ENCODE measurements around the gene MMP24OS. TPM values are rescaled to one million over a fixed set of nuclear protein-coding genes. Genes with fewer than 3 reads are reported as not detected.

The MMP24OS gene
- polyA plus RNA-seq, 1 experiment, result 47.6 TPM

DNA sequence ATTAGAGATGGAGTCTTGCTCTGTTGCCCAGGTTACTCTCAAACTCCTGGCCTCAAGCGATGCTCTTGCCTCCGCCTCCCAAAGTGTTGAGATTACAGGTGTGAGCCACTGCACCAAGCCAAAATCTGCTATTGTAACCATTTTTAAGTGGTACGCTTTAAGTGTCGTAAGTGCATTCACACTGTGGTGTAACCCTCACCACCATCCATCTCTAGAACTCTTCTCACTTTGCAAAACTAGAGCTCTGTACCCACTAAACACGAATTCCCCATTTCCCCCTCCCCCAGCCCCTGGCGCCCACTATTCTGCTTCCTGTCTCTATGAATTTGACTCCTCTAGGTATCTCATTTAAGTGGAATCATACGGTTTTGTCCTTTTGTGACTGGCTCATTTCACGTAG, 17.1 kb upstream of the MMP24OS start:
- CTCF ChIA-PET, result interaction anchor here (0.6 to 3.3 kb wide), 2 partner anchors 9 to 1343 kb away, joined by 3 to 16 read pairs; no protein-coding TSS in a partner anchor
- no peaks in the 10 kb centered on the region for H3K36me3 ChIP-seq (ENCODE audit: control insufficient read depth, insufficient read depth, low read length)
- DNase-seq (ENCODE audit: low read depth), result no peak
- POLR2A ChIA-PET, result no interaction called here
- H3K4me3 ChIP-seq (ENCODE audit: low read depth, low read length), result no peak overlapping the region
- peaks cover 4% of the 10 kb centered on the region for H3K27me3 ChIP-seq (ENCODE audit: control insufficient read depth, insufficient read depth, low read length)
- TF ChIP-seq, protein P1, sequence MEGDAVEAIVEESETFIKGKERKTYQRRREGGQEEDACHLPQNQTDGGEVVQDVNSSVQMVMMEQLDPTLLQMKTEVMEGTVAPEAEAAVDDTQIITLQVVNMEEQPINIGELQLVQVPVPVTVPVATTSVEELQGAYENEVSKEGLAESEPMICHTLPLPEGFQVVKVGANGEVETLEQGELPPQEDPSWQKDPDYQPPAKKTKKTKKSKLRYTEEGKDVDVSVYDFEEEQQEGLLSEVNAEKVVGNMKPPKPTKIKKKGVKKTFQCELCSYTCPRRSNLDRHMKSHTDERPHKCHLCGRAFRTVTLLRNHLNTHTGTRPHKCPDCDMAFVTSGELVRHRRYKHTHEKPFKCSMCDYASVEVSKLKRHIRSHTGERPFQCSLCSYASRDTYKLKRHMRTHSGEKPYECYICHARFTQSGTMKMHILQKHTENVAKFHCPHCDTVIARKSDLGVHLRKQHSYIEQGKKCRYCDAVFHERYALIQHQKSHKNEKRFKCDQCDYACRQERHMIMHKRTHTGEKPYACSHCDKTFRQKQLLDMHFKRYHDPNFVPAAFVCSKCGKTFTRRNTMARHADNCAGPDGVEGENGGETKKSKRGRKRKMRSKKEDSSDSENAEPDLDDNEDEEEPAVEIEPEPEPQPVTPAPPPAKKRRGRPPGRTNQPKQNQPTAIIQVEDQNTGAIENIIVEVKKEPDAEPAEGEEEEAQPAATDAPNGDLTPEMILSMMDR (IDR thresholded peaks at IDR 0.05; ENCODE audit: insufficient read depth, low read depth, low read length), result no peak

DNA sequence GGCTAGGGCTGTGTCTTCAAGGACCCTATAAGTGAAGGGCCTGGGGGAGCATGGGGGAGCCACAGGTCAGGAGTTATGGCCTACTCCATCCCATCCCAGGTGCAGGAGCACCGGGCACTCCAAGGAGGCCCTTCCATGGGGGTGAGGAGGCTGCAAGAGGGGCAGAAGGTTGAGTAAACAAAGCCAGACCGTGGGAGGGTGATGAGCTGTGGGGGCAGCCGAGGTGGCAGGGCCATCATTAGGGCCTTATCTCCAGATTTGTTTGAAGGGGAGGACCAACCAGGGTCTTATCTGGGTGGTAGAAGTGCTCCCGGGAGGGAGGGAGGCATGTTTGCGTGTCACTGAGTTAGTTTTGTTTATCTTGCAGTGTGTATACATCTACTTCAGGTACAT, 16.4 kb upstream of the MMP24OS start:
- Histone ChIP-seq H3K36me3 (ENCODE audit: control insufficient read depth, insufficient read depth, low read length) (no peaks in the 10 kb centered on the region), H3K27me3 (ENCODE audit: control insufficient read depth, insufficient read depth, low read length) (peaks cover 4% of the 10 kb centered on the region), H3K4me3 (ENCODE audit: low read depth, low read length) (no peak overlapping the region)
- DNase-seq (ENCODE audit: low read depth), result no peak
- TF ChIP-seq, protein P1 (IDR thresholded peaks at IDR 0.05; ENCODE audit: insufficient read depth, low read depth, low read length), result no peak
- POLR2A ChIA-PET, result no interaction called here
- CTCF ChIA-PET, result interaction anchor here (0.8 to 3.3 kb wide), 2 partner anchors 10 to 202 kb away, joined by 4 to 16 read pairs; partner anchors contain the start of gene TRPC4AP

DNA sequence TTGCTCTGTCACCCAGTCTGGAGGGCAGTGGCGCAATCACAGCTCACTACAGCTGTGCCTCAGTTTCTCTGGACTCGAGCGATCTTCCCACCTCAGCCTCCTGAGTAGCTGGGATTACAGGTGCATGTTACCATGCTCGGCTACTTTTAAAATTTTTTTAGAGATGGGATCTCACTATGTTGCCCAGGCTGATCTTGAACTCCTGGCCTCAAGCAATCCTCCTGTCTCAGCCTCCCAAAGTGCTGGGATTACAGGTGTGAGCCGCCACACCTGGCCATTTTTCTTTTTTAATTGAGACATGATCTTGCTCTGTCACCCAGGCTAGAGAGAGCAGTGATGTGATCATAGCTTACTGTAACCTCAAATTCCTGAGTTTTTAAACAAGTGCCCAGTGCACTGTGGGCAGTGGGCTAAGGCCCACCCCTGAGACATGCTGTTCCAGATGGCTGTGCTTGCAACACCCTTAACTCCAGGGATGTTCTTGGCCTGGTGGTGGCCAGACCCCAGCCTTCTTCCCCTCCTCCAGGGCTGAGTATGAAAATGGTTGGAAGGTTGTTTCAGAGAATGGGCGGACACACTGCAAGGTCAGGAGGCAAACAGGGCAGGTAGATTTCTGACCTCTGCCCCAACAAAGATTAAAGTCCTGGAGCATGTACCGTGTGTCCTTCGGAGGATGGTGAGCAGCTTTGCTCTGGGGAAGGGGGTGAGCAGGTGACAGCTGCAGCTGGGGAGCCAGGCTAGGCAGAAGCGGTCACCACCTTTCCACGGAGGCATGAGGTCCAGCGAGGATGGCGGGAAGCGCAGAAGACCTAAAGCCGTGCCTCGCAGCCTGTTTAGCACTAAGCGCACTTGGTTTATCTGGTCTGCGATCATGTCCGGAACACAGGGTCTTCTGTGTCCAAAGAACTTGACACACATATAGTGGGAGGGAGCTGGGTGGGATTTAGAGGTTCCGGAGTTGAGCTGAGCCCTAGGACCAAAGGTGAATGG, 15.7 kb upstream of the MMP24OS start:
- CTCF ChIA-PET, result interaction anchor here (0.8 to 3.3 kb wide), 5 partner anchors 9 to 201 kb away, joined by 3 to 16 read pairs (median 3); partner anchors contain the start of gene TRPC4AP

DNA sequence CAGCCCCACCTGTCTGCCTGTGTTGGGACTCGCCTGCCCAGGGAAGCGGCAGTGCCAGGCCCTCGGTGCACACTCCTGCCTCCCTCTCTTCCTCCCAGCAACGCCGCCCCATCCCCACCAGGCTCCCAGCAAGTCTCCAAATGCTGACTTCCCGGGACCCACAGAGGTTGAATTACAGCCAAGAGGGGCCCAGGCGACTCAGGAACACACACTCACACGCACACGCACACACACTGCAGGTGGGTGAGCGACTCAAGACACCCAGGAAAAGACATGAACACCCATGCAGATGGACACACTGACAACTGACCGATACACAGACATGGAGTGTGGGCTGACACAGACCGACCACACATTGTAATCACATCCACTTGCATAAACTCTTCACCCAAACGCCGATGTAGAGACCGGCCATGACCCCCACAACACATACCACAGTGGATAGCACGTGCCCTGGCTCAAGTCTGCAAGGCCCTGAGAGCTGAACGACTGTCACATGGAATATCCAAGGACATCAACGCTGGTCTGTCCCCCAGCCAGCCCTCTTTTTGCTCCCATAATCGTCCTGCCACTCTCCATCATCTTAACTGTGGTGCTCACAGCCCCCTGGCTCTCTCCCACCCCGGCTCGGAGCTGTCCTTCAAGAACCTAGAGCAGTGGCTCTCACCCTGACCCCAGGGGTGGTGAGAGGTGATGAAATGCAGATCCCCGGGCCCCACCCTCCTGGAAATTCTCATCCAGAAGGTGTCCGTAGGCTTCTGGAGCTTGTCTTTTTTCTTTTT, 14.8 kb upstream of the MMP24OS start:
- ChIA-PET POLR2A (no interaction called here), CTCF (interaction anchor here (0.5 to 3.3 kb wide), 5 partner anchors 10 to 147 kb away, joined by 3 to 16 read pairs (median 3); no protein-coding TSS in a partner anchor)

More for the DNA sequence above, 15.7 kb upstream of the MMP24OS start:
- TF ChIP-seq, protein P1 (IDR thresholded peaks at IDR 0.05; ENCODE audit: insufficient read depth, low read depth, low read length), result no peak
- no peaks in the 10 kb centered on the region for H3K36me3 ChIP-seq (ENCODE audit: control insufficient read depth, insufficient read depth, low read length)
- peaks cover 4% of the 10 kb centered on the region for H3K27me3 ChIP-seq (ENCODE audit: control insufficient read depth, insufficient read depth, low read length)
- no peak for DNase-seq (ENCODE audit: low read depth)
- POLR2A ChIA-PET, result no interaction called here
- H3K4me3 ChIP-seq (ENCODE audit: low read depth, low read length), result no peak overlapping the region

More for the DNA sequence above, 14.8 kb upstream of the MMP24OS start:
- Histone ChIP-seq H3K36me3 (ENCODE audit: control insufficient read depth, insufficient read depth, low read length) (no peaks in the 10 kb centered on the region), H3K27me3 (ENCODE audit: control insufficient read depth, insufficient read depth, low read length) (peaks cover 4% of the 10 kb centered on the region), H3K4me3 (ENCODE audit: low read depth, low read length) (no peak overlapping the region)
- DNase-seq (ENCODE audit: low read depth), result no peak
- TF ChIP-seq, protein P1 (IDR thresholded peaks at IDR 0.05; ENCODE audit: insufficient read depth, low read depth, low read length), result no peak

All from BJ (cell line).